CD4-positive, alpha-beta T cell treated with Interleukin-4 for 4 hours (primary cell): Measurements from ENCODE around the gene SART1.
A peak's percentile ranks its signal among the peaks of the same experiment; 100 is the strongest.
"Not testable (repeated sequence)": the region's sequence is repeated elsewhere in the genome, so short reads cannot be mapped to it uniquely, and the experiment has no call there.

ENCODE experiments used
- DNase-seq: peaks from one replicate; pipeline ENCODE4 v3.0.0-alpha.2; 2020

Gene SART1

GRCh38 chr11:66020212-66020611 lies 58.7 kb downstream of the SART1 start:
- no peak for DNase-seq

DNA sequence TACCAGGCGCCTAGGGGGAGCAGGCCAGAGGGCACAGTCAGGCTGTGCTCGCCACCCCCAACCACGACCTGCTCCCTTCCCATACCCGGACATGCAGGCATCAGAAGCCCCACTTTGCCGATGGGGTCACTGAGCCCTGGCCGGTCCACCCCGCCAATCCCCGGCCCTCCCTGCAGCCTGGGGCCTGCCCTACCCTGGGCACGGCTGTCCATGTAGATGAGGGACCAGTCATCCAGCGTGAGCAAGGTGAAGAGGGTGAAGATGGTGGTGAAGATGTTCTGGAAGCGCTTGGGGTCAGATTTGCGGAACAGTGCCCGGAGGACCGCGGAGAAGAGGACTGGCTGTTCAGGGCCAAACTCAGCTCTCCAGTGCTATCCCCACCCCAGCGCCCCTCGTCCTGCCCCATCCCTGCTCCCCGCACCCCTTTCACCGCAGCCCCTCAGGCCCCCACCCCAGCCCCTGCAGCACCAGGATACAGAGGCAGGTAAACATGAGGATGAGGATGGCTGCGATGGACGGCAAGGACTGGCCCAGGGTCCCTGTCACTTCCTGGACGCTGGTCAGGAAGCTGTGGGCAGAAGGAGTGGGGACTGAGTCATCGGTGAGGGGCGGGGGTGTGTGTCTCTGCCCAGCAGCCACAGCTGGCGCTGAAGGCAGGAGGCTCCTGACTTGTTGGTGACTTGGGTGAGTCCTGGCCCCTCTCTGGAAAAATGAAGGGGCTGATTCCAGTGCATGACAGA lies 59.3 kb downstream of the SART1 start:
- DNase-seq = no peak

- DNase-seq = peak; percentile 51
These were observed 61.1 kb downstream of the SART1 start for GRCh38 chr11:66022401-66023185.

- DNase-seq = not testable (repeated sequence)
These were observed 61.6 kb downstream of the SART1 start for GRCh38 chr11:66023186-66023440.

DNA sequence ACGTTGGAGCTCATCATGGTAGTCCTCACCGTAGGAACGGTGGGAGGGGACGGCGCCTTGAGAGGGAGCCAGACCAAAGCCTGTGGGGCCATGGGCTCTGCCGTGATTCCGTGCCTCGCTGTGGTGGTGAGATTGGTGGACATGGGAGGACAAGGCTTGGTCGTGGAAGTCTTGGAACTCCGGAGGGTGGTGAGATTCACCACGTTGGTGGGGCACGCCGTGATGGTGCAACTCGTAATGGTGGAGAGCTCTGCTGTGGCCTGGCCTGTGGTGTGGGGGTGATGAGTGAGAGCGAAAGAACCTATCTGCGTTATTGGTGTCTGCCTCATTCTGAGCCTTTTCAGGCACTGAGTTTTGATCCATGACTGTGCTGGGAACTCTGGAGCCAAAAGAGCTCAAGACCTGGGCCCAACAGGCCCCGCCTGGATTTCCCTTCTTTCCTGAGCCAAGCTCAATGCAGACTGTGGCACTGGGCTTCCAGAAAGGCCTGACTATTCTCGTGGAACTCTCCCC lies 64.5 kb downstream of the SART1 start, which contains the start of gene CATSPER1:
TSS of gene CATSPER1 (minus strand) at position 463 of the 513 bp plus-strand sequence. CDS start at position 363, 100 bp downstream.
- DNase-seq = no peak
